HepG2 (cell line): ENCODE measurements around the gene ASTN2. TPM values are rescaled to one million over a fixed set of nuclear protein-coding genes. Genes with fewer than 3 reads are reported as not detected.

Source experiments
- ATAC-seq: fragments of 200-7000 bp; cut with Tn5 transposase; 3 replicates; pipeline ENCODE4 v1.9.1; 2020; ENCODE audit warnings: mild to moderate bottlenecking, moderate library complexity
- BruUV-seq: library from RNA; stranded (reverse); fragments of 400-500 nt; replicated peaks from 2 replicates; lab custom pipeline; 2021; lab: Mats Ljungman, UMichigan
- CTCF ChIA-PET: fragments of 300-600 bp; formaldehyde crosslinking; extraction: SDS; loops from one replicate; lab custom pipeline; 2021; ENCODE audit warnings: low total read pairs, inconsistent platforms, low intra/inter-chr PET ratio; lab: Yijun Ruan, JAX
- POLR2A ChIA-PET: fragments of 350-600 bp; sonication (Branson Sonifier 250); formaldehyde crosslinking; loops from one replicate; lab custom pipeline; 2020; ENCODE audit warnings: antibody characterized with exemption, inconsistent platforms; lab: Yijun Ruan, JAX
- DNase-seq: peaks from one replicate; pipeline ENCODE4 v3.0.0-alpha.2; 2015; ENCODE audit warnings: low spot score
- FAIRE-seq: peaks from 3 replicates; lab custom pipeline; 2011; peaks lifted over from hg19 to GRCh38; lab: Jason Lieb, UNC
- H2AFZ ChIP-seq: one replicate; pipeline ENCODE4 v1.6.1; 2011; ENCODE audit warnings: low read length, inconsistent platforms
- H3K27ac ChIP-seq: fragments of 300-600 bp; 3 replicates; pipeline ENCODE4 v1.8.0; 2011; ENCODE audit warnings: mixed run types, mild to moderate bottlenecking, mixed read lengths, low read length, inconsistent platforms; ENCODE audit not compliant: insufficient read depth; ENCODE audit errors: extremely low read length
- H3K27me3 ChIP-seq, 2 experiments: fragments of 200-600 bp in 1 of 2; 2 replicates in 1 of 2; 3 replicates in 1 of 2; pipeline versions ENCODE4 v1.6.0 to v1.8.0; 2011; ENCODE audit warnings: low read length in 2 of 2, mild to moderate bottlenecking in 2 of 2, moderate library complexity in 2 of 2, inconsistent platforms in 1 of 2; ENCODE audit not compliant: insufficient read depth in 2 of 2, control insufficient read depth in 1 of 2
- H3K36me3 ChIP-seq, 2 experiments: fragments of 200-600 bp in 1 of 2; replicated peaks in 1 of 2; 2 replicates in 1 of 2; 3 replicates in 1 of 2; pipeline versions ENCODE4 v1.5.1 to v1.8.0; 2011; ENCODE audit warnings: low read length in 2 of 2, inconsistent platforms in 1 of 2; ENCODE audit not compliant: insufficient read depth in 2 of 2, control insufficient read depth in 1 of 2
- H3K4me1 ChIP-seq: 2 replicates; pipeline ENCODE4 v1.5.1; 2012; ENCODE audit warnings: low read length, inconsistent platforms; ENCODE audit not compliant: insufficient read depth
- H3K4me2 ChIP-seq: 2 replicates; pipeline ENCODE4 v1.6.0; 2011; ENCODE audit warnings: low read depth, low read length, inconsistent platforms
- H3K4me3 ChIP-seq, 3 experiments: fragments of 200-600 bp in 1 of 3; sonication (generic), shearing (Covaris generic) in 1 of 3; replicated peaks in 1 of 3; 2 replicates each; pipeline ENCODE4 v1.5.1; 2011 to 2016; ENCODE audit warnings: low read length in 3 of 3, inconsistent platforms in 2 of 3, low read depth in 2 of 3, mild to moderate bottlenecking in 2 of 3, control low read depth in 1 of 3, mixed read lengths in 1 of 3; ENCODE audit not compliant: insufficient read depth in 1 of 3
- H3K79me2 ChIP-seq: one replicate; pipeline ENCODE4 v1.6.1; 2011; ENCODE audit warnings: low read length, inconsistent platforms; ENCODE audit not compliant: insufficient read depth
- H3K9ac ChIP-seq: 2 replicates; pipeline ENCODE4 v1.6.0; 2011; ENCODE audit warnings: mild to moderate bottlenecking, low read depth, low read length, inconsistent platforms; ENCODE audit not compliant: insufficient read depth
- H3K9me3 ChIP-seq: 2 replicates; pipeline ENCODE4 v1.5.1; 2012; ENCODE audit warnings: mild to moderate bottlenecking, low read length
- H4K20me1 ChIP-seq: 2 replicates; pipeline ENCODE4 v1.6.0; 2011; ENCODE audit warnings: inconsistent platforms, mild to moderate bottlenecking, low read length, moderate library complexity; ENCODE audit not compliant: insufficient read depth
- ATF3 ChIP-seq: sonication (generic); formaldehyde crosslinking; IDR thresholded peaks from 2 replicates; pipeline ENCODE4 v1.4.0; 2020; ENCODE audit warnings: missing genetic modification reagents
- BRD4 ChIP-seq: sonication (generic); formaldehyde crosslinking; IDR thresholded peaks from 2 replicates; pipeline ENCODE4 v1.4.0; 2020; ENCODE audit warnings: missing genetic modification reagents
- DMAP1 ChIP-seq: IDR thresholded peaks from 2 replicates; pipeline ENCODE4 v1.6.1; 2016
- EEA1 ChIP-seq: sonication (generic); formaldehyde crosslinking; IDR thresholded peaks from 2 replicates; pipeline ENCODE4 v1.5.1; 2020; ENCODE audit warnings: mild to moderate bottlenecking, missing genetic modification reagents, borderline replicate concordance
- HNRNPLL ChIP-seq: fragments of 200-400 bp; formaldehyde crosslinking; IDR thresholded peaks from 2 replicates; pipeline ENCODE4 v1.6.1; 2017; ENCODE audit warnings: mild to moderate bottlenecking, low read depth, low read length; ENCODE audit not compliant: poor library complexity, severe bottlenecking
- HNRNPUL1 ChIP-seq: fragments of 200-400 bp; formaldehyde crosslinking; IDR thresholded peaks from 2 replicates; pipeline ENCODE4 v1.6.1; 2017; ENCODE audit warnings: low read depth, mild to moderate bottlenecking, low read length, moderate library complexity
- NCOA5 ChIP-seq: sonication (generic); formaldehyde crosslinking; IDR thresholded peaks from 2 replicates; pipeline ENCODE4 v1.4.0; 2020; ENCODE audit warnings: missing genetic modification reagents
- ONECUT2 ChIP-seq: sonication (generic); formaldehyde crosslinking; IDR thresholded peaks from 2 replicates; pipeline ENCODE4 v1.4.0; 2020; ENCODE audit warnings: missing genetic modification reagents
- REXO4 ChIP-seq: sonication (generic); formaldehyde crosslinking; IDR thresholded peaks from 2 replicates; pipeline ENCODE4 v1.8.0; 2022; ENCODE audit warnings: missing genetic modification reagents, mild to moderate bottlenecking, borderline replicate concordance
- RFX5 ChIP-seq: IDR thresholded peaks from 2 replicates; pipeline ENCODE4 v1.6.1; 2011; ENCODE audit warnings: low read depth, low read length, improper control_type of control experiment
- RNF2 ChIP-seq: fragments of 450-650 bp; conservative IDR thresholded peaks from 2 replicates; pipeline ENCODE4 v1.6.1; 2016; ENCODE audit warnings: low read depth
- SMC3 ChIP-seq: IDR thresholded peaks from 2 replicates; pipeline ENCODE4 v1.6.1; 2011; ENCODE audit warnings: low read length, improper control_type of control experiment
- SNAPC2 ChIP-seq: sonication (generic); formaldehyde crosslinking; IDR thresholded peaks from 2 replicates; pipeline ENCODE4 v1.8.1; 2022; ENCODE audit warnings: mild to moderate bottlenecking, missing genetic modification reagents
- SOX13 ChIP-seq, 3 experiments: fragments of 450-650 bp in 1 of 3; sonication (generic) in 1 of 3; formaldehyde crosslinking in 1 of 3; IDR thresholded peaks in 2 of 3; conservative IDR thresholded peaks in 1 of 3; 2 replicates each; pipeline versions ENCODE4 v1.5.0 to v1.6.1; 2016 to 2020; ENCODE audit warnings: antibody characterized with exemption in 1 of 3, mild to moderate bottlenecking in 1 of 3, missing compliant biosample characterization in 1 of 3, missing genetic modification reagents in 1 of 3, moderate library complexity in 1 of 3
- ZNF275 ChIP-seq: sonication (generic); formaldehyde crosslinking; IDR thresholded peaks from 2 replicates; pipeline ENCODE4 v1.8.0; 2022; ENCODE audit warnings: missing genetic modification reagents, mild to moderate bottlenecking, inconsistent platforms, borderline replicate concordance
- ZNF605 ChIP-seq: sonication (generic); formaldehyde crosslinking; IDR thresholded peaks from 2 replicates; pipeline ENCODE4 v1.8.0; 2022; ENCODE audit warnings: mild to moderate bottlenecking, missing genetic modification reagents
- ZNF768 ChIP-seq: sonication (generic); formaldehyde crosslinking; IDR thresholded peaks from 2 replicates; pipeline ENCODE4 v1.4.0; 2020; ENCODE audit warnings: missing genetic modification reagents
- WGBS: methylation state at CpG from one replicate; pipeline ENCODE4 v1.1.6; 2017; ENCODE audit warnings: low lambda C conversion rate; 5-methylcytosine and 5-hydroxymethylcytosine counted together
- in situ Hi-C: cut with HindIII; loops from 2 replicates; pipeline ENCODE4 v1.10.0; 2017; ENCODE audit warnings: low pct_unique_long_range_greater_than_20kb; ENCODE audit not compliant: extremely low pct_ligation_motif_present
- intact Hi-C: fragments of 100-400 bp; cut with micrococcal nuclease; formaldehyde crosslinking; loops from one replicate; pipeline ENCODE4 v1.10.0; 2022; ENCODE audit not compliant: unreplicated experiment
- polyA plus RNA-seq, 8 experiments: library from polyadenylated mRNA; depleted of rRNA in 3 of 8; stranded (reverse) in 7 of 8; unstranded in 1 of 8; fragments of >200 nt; fragmentation: Illumina TruSeq in 4 of 8; extraction: Trizol in 4 of 8; gene quantifications; 2 replicates each; pipeline versions ENCODE4 v1.2.1 to v1.2.3, GENCODE V29; 2011 to 2016; ENCODE audit warnings: low read depth in 4 of 8, missing spikeins in 1 of 8, mixed read lengths in 1 of 8; ENCODE audit not compliant: insufficient read depth in 1 of 8
- total RNA-seq, 5 experiments: library from RNA; depleted of rRNA; stranded (reverse); fragments of >200 nt; fragmentation: Illumina TruSeq; extraction: Trizol; gene quantifications; 2 replicates each; pipeline ENCODE4 v1.2.3, GENCODE V29; 2016; ENCODE audit warnings: low read depth in 1 of 5
- TF ChIP-seq, protein P1 (sequence below): sonication (generic); formaldehyde crosslinking; IDR thresholded peaks from 2 replicates; pipeline ENCODE4 v1.4.0; 2020; ENCODE audit warnings: mild to moderate bottlenecking, missing genetic modification reagents

ASTN2 gene
- total and polyA plus RNA-seq, 2 of the 13 experiments (the other 11 are each of a cell fraction or from before 2014, with no cell fraction given): 5.2 to 13.5 TPM

- H3K27ac ChIP-seq: no peak overlapping the region
- FAIRE-seq (no peak), DNase-seq (no peak), ATAC-seq (no peak)
- ChIA-PET POLR2A (no interaction called here), CTCF (no interaction called here)
- WGBS: 95% methylated on average over 6 of the region's 7 CpGs
- intact Hi-C loops (no loop called here), in situ Hi-C loops (loop anchor here (25.0 kb wide), 1 partner anchor 218 kb away; no protein-coding TSS in a partner anchor)
- H3K27me3 ChIP-seq: no peaks in the 10 kb centered on the region
- no peaks in the 10 kb centered on the region for H3K9me3 ChIP-seq
- H3K4me2 ChIP-seq: no peak overlapping the region
- TF ChIP-seq SNAPC2 (no peak), BRD4 (no peak), HNRNPLL (no peak)
- TF ChIP-seq, protein P1, sequence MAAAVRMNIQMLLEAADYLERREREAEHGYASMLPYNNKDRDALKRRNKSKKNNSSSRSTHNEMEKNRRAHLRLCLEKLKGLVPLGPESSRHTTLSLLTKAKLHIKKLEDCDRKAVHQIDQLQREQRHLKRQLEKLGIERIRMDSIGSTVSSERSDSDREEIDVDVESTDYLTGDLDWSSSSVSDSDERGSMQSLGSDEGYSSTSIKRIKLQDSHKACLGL (CRISPR knock-in tag): no peak
- H3K79me2 ChIP-seq: no peaks in the 10 kb centered on the region
- no TSS peak for BruUV-seq
- H3K4me3 ChIP-seq: no peak overlapping the region
- peaks cover 1% of the 10 kb centered on the region; the same call in 1 of the 2 replicates for H3K4me1 ChIP-seq
- H2AFZ ChIP-seq: no peak overlapping the region
- no peaks in the 10 kb centered on the region for H3K36me3 ChIP-seq
- H3K9ac ChIP-seq: no peak overlapping the region
- H4K20me1 ChIP-seq: no peaks in the 10 kb centered on the region
Observed at GRCh38 chr9:116555119-116555518, 859.7 kb downstream of the ASTN2 start.

DNA sequence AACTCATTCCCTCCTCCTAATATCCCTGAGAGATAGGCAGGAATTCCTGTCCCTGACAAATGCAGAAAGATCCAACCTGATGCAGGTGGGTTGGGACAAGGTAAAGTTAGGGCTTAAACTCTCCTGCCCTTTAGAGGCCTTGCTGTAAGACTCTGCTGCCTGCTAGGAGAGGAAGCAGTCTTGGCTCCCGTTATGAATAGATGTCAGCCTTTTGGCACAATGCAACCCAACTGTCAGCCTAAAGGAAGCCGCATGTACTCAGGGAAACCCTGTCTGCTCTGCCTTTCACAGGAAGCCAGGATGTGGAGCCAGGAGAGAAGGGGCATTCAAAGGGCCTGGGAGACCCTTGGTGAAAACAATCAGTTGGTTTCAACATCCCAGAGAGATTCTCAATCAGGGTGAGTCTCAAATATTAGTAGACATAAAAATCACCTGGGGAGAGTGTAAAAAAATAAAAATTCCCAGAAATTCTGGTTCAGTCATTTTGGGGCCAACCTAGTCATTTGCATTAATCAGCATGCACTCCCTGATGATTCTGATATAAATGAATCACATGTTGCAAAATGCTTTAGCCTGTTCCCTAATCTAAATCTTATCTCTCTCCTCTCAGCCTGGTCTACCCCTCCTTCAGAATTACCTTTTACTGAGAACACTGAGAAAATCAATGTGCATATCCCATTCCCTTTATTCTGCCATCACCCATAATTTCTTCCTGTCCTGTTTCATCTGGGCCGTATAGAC lies 864.0 kb downstream of the ASTN2 start:
- in situ Hi-C loops: loop anchor here (25.0 kb wide), 1 partner anchor 214 kb away; no protein-coding TSS in a partner anchor
- no peaks in the 10 kb centered on the region for H4K20me1 ChIP-seq
- no peaks in the 10 kb centered on the region for H3K79me2 ChIP-seq
- 85% methylated on average over 3 of the region's 3 CpGs for WGBS
- H3K4me3 ChIP-seq: no peak overlapping the region
- no peak overlapping the region for H3K27ac ChIP-seq
- intact Hi-C loops: no loop called here
- H3K27me3 ChIP-seq: no peaks in the 10 kb centered on the region
- BruUV-seq: no TSS peak
- no peaks in the 10 kb centered on the region for H3K36me3 ChIP-seq
- H3K4me1 ChIP-seq: peaks cover 44% of the 10 kb centered on the region
- no peaks in the 10 kb centered on the region for H3K9me3 ChIP-seq
- POLR2A ChIA-PET: no interaction called here
- no peak for ATAC-seq
- CTCF ChIA-PET: no interaction called here
- H3K9ac ChIP-seq: no peak overlapping the region
- no peak for FAIRE-seq
- H2AFZ ChIP-seq: no peak overlapping the region
- no peak for DNase-seq
- no peak overlapping the region for H3K4me2 ChIP-seq
- TF ChIP-seq ZNF768 (CRISPR knock-in tag) (no peak), NCOA5 (CRISPR knock-in tag) (no peak), DMAP1 (CRISPR knock-in tag) (no peak), HNRNPUL1 (no peak), ONECUT2 (no peak), ATF3 (no peak), RNF2 (no peak), ZNF275 (CRISPR knock-in tag) (no peak), ZNF605 (CRISPR knock-in tag) (no peak), SMC3 (no peak), SOX13 (IDR thresholded peaks at IDR 0.05) (no peak), SOX13 (CRISPR knock-in tag; conservative IDR thresholded peaks at IDR 0.05 in 1 of 2, IDR thresholded peaks at IDR 0.05 in 1 of 2) (no peak), RFX5 (no peak), REXO4 (CRISPR knock-in tag) (no peak), EEA1 (CRISPR knock-in tag) (no peak)
